ENCODE data around the gene CATSPERZ.

DNA sequence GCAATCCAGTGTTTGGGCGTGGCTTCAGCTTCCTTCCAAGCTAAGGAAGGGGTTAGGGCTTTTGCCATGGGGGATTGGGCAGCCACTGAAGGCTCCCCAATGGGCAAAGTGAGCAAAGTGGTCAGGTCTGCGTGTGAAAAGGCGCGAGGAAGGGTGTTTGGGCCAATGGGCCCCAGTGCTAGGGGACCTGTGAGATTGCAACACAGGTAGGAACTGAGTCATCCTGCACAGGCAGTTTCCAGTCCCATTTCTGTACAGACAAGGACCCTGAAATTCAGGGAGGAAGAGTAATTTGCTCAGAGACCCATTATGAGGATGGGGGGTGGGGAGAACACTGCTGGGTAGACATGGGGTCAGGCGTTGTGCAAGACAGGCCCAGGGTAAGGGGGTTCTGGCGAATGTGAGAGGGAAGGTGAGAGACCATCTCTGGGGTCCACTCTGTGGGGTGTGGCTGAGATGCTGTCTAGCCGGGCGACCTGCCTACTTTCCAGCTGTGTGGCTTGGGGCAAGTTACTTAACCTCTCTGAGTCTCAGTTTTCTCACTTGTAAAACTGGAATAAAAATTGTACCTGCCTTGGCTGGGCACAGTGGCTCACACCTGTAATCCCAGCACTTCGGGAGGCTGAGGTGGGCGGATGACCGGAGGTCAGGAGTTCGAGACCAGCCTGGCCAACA is 47.2 kb downstream of the CATSPERZ start:
- TF ChIP-seq, protein P1, sequence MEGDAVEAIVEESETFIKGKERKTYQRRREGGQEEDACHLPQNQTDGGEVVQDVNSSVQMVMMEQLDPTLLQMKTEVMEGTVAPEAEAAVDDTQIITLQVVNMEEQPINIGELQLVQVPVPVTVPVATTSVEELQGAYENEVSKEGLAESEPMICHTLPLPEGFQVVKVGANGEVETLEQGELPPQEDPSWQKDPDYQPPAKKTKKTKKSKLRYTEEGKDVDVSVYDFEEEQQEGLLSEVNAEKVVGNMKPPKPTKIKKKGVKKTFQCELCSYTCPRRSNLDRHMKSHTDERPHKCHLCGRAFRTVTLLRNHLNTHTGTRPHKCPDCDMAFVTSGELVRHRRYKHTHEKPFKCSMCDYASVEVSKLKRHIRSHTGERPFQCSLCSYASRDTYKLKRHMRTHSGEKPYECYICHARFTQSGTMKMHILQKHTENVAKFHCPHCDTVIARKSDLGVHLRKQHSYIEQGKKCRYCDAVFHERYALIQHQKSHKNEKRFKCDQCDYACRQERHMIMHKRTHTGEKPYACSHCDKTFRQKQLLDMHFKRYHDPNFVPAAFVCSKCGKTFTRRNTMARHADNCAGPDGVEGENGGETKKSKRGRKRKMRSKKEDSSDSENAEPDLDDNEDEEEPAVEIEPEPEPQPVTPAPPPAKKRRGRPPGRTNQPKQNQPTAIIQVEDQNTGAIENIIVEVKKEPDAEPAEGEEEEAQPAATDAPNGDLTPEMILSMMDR (IDR thresholded peaks at IDR 0.05; ENCODE audit: control extremely low read depth in 1 of 3, insufficient read depth in 1 of 3, low read depth in 1 of 3, low read length in 3 of 3): no peak
- TF ChIP-seq CEBPB (IDR thresholded peaks at IDR 0.05; ENCODE audit: low read depth, low read length) (no peak), JUND (IDR thresholded peaks at IDR 0.05; ENCODE audit: low read length) (no peak), POLR2AphosphoS5 (IDR thresholded peaks at IDR 0.05; ENCODE audit: low read depth, low read length) (no peak), MAFK (IDR thresholded peaks at IDR 0.05; ENCODE audit: low read depth, low read length) (no peak), EZH2 (IDR thresholded peaks at IDR 0.05; ENCODE audit: low read depth, low read length, severe bottlenecking) (no peak), POLR2A (IDR thresholded peaks at IDR 0.05; ENCODE audit: control extremely low read depth in 1 of 2, low read depth in 2 of 2, low read length in 2 of 2) (no peak), SP1 (IDR thresholded peaks at IDR 0.05; ENCODE audit: low read depth, low read length) (no peak), SRF (IDR thresholded peaks at IDR 0.05; ENCODE audit: low read depth, low read length) (no peak)
- TF ChIP-seq, protein P2, sequence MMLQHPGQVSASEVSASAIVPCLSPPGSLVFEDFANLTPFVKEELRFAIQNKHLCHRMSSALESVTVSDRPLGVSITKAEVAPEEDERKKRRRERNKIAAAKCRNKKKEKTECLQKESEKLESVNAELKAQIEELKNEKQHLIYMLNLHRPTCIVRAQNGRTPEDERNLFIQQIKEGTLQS (IDR thresholded peaks at IDR 0.05; ENCODE audit: insufficient read depth, low read depth, low read length): no peak
